ENCODE measurements around the gene CASKIN2. TPM values are rescaled to one million over a fixed set of nuclear protein-coding genes. Genes with fewer than 3 reads are reported as not detected.

Gene CASKIN2
- total RNA-seq, 4 donors from 2014 or later: 13.7 to 46.0 (median 15.6) TPM

- Histone ChIP-seq H3K27me3 (no peaks in the 10 kb centered on the region), H3K4me3 (peak within 1 kb of the TSS; percentile 89 to 96), H3K4me1 (peaks cover 0 to 61% (median 32%) of the 10 kb centered on the region in 3 donors), H3K9me3 (no peaks in the 10 kb centered on the region), H3K36me3 (peaks cover 0 to 27% of the 10 kb centered on the region in 2 donors), H3K27ac (peak within 1 kb of the TSS; percentile 72 to 98 (median 90))
- WGBS, 2 donors (ENCODE audit: low coverage in 1 of 2): no CpG with 5 or more reads among the region's 45 CpGs
- peak; percentile 90 for ATAC-seq
- TF ChIP-seq POLR2AphosphoS5 (IDR thresholded peaks at IDR 0.05): no peak
- peak in 1 of 2 donors; percentile 47 for TF ChIP-seq POLR2A (IDR thresholded peaks at IDR 0.05)
Observed at GRCh38 chr17:75516255-75516618, 900 bp upstream of the CASKIN2 start, which contains the start of gene TSEN54. TSEN54 (plus strand) TSS chr17:75516528; CDS start chr17:75516561, 33 bp downstream.

GRCh38 chr17:75514919-75515495 is 330 bp downstream of the CASKIN2 start:
- Histone ChIP-seq H3K9me3 (no peaks in the 10 kb centered on the region), H3K36me3 (peaks cover 0 to 21% of the 10 kb centered on the region in 2 donors), H3K4me1 (peaks cover 0 to 74% (median 32%) of the 10 kb centered on the region in 3 donors), H3K27me3 (no peaks in the 10 kb centered on the region), H3K4me3 (peak overlapping the region; percentile 89 to 96), H3K27ac (peak overlapping the region; percentile 72 to 98 (median 90))
- WGBS, 2 donors (ENCODE audit: low coverage in 1 of 2): no CpG with 5 or more reads among the region's 50 CpGs
- peak in 1 of 2 donors; percentile 22 for TF ChIP-seq POLR2A (IDR thresholded peaks at IDR 0.05)
- no peak for TF ChIP-seq CTCF (IDR thresholded peaks at IDR 0.05)
- no peak for ATAC-seq

- Histone ChIP-seq H3K9me3 (no peaks in the 10 kb centered on the region), H3K36me3 (peaks cover 0 to 20% of the 10 kb centered on the region in 2 donors), H3K27me3 (no peaks in the 10 kb centered on the region), H3K4me3 (peak overlapping the region; percentile 89 to 96), H3K27ac (peak overlapping the region; percentile 72 to 98 (median 90)), H3K4me1 (peaks cover 0 to 80% (median 32%) of the 10 kb centered on the region in 3 donors)
- TF ChIP-seq POLR2AphosphoS5 (IDR thresholded peaks at IDR 0.05) (peak; percentile 18), EP300 (IDR thresholded peaks at IDR 0.05) (no peak), POLR2A (IDR thresholded peaks at IDR 0.05) (no peak)
- WGBS, 2 donors (ENCODE audit: low coverage in 1 of 2): 6% methylated on average over 2 of the region's 15 CpGs; no CpG with 5 or more reads in 1 of the 2 donors
- ATAC-seq: no peak
Observed at GRCh38 chr17:75514299-75514918, 928 bp downstream of the CASKIN2 start.

GRCh38 chr17:75513641-75514000 is 1.7 kb downstream of the CASKIN2 start:
- peak overlapping the region in 3 of 4 donors; percentile 90 to 98 (median 90) for H3K27ac ChIP-seq
- peak overlapping the region; percentile 89 to 96 for H3K4me3 ChIP-seq
- H3K9me3 ChIP-seq: no peaks in the 10 kb centered on the region
- TF ChIP-seq POLR2A (IDR thresholded peaks at IDR 0.05) (no peak), POLR2AphosphoS5 (IDR thresholded peaks at IDR 0.05) (no peak), EP300 (IDR thresholded peaks at IDR 0.05) (no peak), CTCF (IDR thresholded peaks at IDR 0.05) (no peak)
- WGBS, 2 donors (ENCODE audit: low coverage in 1 of 2): 80 to 89% methylated on average over 3 to 8 of the region's 17 CpGs
- no peak for ATAC-seq
- no peaks in the 10 kb centered on the region for H3K27me3 ChIP-seq
- peaks cover 0 to 14% of the 10 kb centered on the region in 2 donors for H3K36me3 ChIP-seq
- H3K4me1 ChIP-seq: peaks cover 0 to 88% (median 37%) of the 10 kb centered on the region in 3 donors

- Histone ChIP-seq H3K4me3 (peak overlapping the region in 1 of 2 donors; percentile 96), H3K4me1 (peaks cover 0 to 89% (median 42%) of the 10 kb centered on the region in 3 donors), H3K27me3 (no peaks in the 10 kb centered on the region), H3K27ac (peak overlapping the region in 3 of 4 donors; percentile 90 to 98 (median 90)), H3K9me3 (no peaks in the 10 kb centered on the region), H3K36me3 (peaks cover 0 to 14% of the 10 kb centered on the region in 2 donors)
- ATAC-seq: no peak
- WGBS, 2 donors (ENCODE audit: low coverage in 1 of 2): 55 to 64% methylated on average over 5 to 6 of the region's 10 CpGs
- TF ChIP-seq POLR2A (IDR thresholded peaks at IDR 0.05) (no peak), CTCF (IDR thresholded peaks at IDR 0.05) (no peak), POLR2AphosphoS5 (IDR thresholded peaks at IDR 0.05) (no peak), EP300 (IDR thresholded peaks at IDR 0.05) (no peak)
Observed at GRCh38 chr17:75512926-75513640, 2.3 kb downstream of the CASKIN2 start.
